GM19099 (cell line): ENCODE data around the gene ITGA5.
A peak's percentile ranks its signal among the peaks of the same experiment; 100 is the strongest.

ENCODE experiments used
- POLR2A ChIP-seq: IDR thresholded peaks from 3 replicates; pipeline ENCODE4 v1.6.1; 2011; ENCODE audit warnings: low read depth; ENCODE audit not compliant: insufficient read length; ENCODE audit errors: extremely low read depth

Gene ITGA5

DNA sequence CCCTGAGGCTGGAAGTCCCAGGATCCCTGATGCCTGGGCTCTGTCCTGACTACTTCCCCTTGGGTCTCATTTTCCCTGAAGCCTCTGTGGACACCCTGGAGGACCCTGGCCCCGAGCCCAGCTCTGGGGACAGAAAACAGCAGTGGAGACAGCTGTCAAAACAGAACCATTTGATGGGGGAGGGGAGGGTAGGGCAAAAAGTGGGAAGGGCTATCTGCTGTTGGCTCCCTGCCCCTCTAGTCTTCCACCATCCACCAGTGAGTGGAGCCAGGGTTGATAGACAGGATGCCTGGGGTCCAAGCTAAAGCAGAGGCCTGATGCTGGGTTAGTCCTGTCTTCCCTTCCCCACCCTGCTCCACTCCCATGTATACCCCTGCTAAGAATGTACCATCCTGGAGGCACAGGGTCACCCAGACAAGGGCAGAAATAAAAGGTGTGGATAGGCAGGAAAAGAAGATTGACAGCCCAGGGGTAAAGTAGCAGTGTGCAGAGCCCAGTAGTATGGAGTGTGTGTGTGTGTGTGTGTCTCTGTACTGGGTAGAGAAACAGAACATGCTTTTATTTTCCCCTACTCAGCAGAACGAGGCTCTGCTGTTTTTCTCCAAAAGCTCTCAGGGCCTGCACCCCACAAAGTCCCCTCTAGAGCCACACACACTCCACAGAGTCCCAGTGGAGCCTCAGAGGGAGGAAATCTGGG is 44.4 kb downstream of the ITGA5 start:
- TF ChIP-seq POLR2A: no peak

DNA sequence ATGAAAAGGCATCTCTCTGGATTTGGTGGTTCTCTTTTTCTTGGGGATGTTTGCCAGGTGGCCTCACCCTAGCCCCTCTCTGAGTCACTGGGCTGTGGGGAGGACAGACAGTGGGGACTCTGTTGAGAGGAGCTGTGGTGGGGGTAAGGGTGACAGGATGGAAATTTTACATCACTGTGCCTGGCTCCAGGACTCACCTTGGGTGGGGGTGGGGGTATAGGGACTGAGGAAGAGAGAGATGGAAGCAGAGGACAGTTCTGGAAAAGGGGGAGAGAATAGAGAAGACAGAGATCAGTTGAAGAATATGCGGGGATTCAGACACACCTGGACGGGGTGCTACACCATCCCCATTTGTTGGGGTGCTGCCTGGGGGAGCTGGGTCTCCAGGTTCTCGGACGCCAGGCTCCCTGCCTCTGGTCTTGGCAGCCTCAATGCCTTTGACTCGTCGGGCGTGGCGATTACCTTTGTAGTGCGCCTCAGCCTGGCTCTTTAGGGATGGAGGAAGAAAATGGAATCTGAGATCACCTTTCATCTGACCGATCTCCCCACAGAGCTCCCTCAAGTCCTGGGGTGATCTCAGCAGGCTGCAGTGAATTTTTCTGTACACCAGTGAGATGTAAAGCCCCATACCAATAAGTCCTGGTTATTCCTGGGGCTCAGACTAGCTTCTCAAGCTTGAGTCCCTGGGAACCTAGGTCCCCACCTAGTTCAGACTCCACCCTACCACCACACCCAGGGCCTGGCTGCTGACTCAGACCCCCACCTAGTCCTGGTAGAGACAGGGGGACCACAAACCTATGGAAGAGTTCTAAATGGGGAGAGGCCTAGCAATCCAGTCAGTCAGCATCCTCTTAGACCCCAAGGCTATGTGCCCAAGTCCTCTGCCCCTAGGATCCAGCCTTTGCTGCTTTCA is 45.2 kb downstream of the ITGA5 start:
- TF ChIP-seq POLR2A: no peak

DNA sequence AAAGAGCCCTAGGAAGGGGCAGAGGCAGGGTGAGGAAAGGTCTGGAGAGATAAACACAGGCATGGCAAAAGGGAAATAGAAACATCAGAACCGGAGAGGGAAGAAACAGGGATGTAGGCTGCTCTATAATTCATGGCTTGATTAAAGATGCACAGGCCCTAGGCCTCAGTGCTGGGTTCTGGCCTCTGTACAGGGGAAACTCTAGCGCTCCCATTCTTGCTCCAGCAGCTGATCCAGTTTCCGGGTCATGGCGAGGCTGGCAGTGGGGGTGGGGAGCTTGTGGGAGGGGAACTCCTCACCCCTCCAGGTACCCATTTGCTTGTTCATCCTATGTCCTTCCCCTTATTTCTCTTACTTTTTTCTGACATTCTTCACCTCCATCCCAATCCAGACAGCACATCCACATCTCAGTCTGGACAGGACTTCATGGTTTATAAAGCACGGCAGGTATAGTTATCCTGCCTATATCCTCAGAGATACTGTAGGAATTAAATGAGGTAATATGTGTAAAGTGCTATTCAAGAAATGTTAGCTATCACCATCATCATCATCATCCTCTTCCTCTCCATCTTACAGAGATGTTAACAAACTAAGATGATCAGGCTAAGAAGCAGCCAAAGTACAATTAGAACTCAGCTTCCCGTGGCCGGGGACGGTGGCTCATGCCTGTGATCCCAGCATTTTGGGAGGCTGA is 46.8 kb downstream of the ITGA5 start:
- no peak for TF ChIP-seq POLR2A

DNA sequence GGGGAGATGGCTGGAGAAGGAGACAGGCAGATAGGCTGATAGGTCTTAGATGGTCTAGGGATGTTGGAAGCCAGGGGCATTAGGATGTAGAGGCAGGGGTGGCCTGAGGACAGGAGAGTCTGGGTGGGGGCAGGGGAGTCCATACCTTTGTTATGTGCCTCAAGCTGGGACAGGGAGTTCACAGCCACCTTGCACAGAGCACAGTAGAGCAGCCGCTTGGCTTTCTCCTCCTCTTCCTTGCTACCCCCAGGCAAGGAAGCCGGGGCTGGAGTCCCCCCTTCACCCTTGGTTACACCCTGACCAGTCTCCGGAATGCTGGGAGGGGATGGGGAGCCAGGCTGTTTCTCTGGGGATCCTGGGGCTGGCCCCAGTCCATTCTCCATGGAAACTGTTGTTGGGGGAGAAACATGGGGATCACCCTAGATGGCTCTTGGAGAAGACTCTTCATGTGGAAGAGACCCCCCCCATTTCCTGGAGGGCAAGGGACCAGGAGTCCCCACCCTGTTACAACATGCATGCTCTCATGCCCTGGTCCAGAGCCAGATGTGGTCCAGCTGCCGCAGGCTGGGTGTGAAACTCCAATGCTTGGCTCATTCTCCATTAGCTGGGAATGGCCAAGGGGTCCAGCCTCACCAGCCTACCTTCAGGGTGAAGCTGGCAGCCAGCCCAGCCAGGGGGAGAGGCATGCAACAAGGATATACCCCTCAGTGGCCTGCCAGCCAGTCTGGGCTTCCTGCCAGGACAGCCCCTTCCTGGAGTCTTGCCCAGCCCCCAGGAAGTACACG is 47.5 kb downstream of the ITGA5 start:
- TF ChIP-seq POLR2A: no peak

DNA sequence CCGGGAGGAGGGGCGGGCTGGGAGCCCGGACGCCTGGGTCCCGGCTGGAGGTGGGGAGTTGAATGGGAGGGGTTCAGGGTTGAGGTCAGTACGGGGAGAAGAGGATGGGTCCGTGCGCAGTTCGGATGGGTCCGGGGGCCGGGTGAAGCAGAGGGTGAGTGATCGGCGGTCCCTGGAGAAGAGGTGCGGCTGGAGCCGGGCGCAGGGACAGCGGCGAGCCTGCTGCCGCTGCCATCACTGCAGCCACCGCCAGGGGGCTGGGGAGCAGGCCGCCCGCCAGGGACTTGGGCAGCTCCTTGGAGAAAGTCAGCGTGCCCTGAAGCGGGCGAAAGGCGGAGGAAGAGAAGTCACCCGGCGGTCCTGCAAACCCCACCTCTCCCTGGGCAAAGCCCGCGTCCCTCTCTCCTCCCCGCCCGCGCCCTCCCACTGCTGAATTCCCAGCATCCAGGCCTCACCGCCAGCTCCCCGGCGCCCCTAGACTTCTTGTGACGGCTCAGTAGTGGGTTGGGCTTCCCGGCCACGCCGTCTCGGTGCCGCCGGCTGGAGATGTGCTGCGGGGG is 48.8 kb downstream of the ITGA5 start:
- TF ChIP-seq POLR2A: no peak

DNA sequence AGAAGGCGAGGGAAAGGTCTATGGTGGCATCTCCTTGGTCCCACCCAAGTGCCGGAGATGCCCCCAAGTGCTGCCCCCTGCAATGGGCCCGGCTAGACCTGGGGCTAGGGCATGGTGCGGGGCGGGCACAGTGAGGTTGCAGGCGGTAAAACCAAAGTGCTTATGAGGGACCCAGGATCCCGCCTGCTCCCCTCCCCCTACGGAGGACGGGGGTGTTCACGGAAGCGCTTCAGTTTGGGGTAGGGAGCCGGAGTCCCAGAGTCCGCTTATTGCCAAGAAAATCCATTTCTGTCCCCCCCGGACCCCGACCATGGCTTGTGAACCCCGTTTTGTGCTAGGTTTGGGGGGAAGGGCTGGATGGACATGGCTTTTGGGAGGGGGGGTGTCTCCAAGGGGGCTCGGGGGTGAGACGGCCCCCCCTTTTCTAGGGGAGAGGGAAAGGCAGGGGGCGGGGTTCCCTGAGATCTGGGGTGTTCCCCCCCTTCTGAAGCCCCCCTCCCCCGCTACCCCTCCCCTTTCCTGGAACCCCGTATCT is 49.4 kb downstream of the ITGA5 start:
- TF ChIP-seq POLR2A: no peak

DNA sequence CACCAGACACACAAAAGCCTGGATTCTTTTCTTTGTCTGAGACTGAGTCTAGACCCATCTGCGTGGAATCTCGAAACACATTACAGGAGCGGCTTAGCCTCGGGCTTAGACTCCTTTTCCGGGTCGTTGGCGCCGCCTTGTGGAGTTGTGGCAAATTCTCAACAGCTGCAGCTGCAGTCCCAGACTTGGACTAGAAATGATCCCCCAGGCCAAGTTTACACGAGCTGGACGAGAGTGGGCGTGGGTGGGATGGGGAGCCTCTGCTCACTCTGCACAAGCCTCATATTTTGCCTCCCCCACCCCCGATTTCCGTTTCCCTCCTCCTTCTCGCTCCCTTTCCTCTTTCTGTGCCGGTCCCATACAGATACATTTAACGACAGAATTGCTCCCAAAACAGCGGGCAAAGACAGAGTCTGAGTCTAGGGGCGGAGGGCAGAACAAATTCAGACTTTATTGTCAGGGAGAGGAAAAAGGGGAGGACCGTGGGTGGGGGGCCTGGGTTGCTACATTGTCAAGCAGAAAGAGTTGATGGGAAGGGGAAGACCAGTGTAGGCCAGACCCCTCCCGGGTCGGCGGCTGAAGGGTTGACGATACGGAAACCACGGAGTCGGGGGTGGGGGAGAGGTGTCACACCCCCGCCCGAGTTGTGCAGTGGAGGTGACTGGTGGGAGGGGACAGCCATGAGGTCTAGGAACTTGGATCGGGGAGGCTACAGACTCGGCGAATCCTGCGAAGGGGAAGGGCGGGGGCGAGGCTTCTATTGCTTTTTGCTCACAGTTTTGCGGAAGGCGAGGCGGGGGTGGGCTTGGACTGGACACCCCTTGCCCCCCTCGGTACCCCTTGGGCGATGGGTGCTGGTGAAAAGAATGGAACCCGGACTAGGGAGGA is 50.1 kb downstream of the ITGA5 start:
- TF ChIP-seq POLR2A: peak; percentile 30

DNA sequence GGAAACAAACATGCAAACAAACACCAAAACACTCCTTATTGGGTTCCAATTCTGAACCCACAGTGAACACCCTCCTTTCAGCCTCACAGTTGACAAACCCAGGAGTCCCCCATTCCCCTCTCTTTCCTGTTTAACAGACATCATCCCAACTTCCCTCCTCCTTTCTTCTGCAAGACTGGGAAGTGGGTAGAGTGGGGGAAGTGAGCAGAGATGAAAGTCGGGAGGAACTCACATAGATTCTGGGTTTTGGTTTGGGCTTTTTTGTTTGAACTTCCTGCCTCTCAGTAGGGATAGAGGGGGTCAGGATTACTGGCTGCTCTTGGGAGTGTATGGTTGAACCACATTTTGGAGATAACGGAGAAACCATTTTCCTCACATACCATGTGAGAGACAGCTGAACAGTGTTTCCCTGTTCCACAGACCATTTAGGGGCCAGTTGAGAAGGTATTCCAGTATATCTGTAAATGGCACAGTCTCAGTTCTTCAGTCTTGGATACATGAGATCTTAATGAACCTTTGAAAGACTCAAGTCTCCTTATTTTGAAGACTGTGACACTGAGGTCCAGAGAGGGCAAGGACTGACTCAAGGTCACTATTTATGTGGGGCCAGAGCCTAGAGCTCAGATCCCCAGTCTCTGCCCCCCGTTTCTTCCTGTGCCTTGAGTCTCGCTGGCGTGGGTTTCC is 50.9 kb downstream of the ITGA5 start:
- TF ChIP-seq POLR2A: no peak

DNA sequence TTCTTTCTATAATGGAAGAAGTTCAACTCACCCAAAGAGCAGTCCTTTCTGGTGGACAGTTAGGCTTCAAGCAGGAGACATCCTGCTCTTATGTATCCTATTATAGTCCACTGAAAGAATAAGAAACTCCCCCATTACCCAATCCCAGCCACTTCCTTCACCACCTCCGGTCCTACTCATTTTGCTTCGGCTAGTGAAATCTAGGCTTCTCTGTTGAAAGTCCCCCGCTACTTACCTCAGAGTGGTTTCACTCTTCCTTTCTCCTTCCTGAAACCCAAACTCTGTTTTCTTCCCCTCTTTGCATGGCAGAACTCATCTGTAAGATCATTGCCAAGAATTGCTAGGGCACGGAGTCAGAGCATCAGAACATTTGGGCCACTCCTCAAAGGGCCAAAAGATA is 54.7 kb downstream of the ITGA5 start, which contains the start of gene GPR84:
Gene GPR84 (minus strand): TSS at position 74 of the 400 bp plus-strand sequence. CDS start 635 bp downstream, outside the sequence.
- TF ChIP-seq POLR2A: no peak

DNA sequence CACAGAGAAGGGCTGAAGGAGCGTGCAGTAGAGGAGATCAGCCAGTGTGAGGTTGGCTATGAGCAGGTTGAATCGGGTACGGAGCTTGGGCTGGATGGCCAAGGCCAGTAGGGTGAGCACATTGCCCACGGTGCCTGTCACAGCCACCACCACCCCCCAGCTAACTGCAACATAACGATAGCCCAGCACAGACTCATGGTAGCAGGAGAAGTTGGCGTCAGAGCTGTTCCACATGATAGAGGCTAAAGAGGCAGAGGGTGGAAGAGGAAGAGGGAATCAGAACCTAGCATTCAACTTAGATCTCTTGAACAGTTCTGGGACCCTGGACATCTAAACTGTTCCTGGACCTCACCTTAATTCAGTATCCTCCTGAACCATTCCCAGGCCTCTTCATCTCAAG is 55.4 kb downstream of the ITGA5 start:
- TF ChIP-seq POLR2A: no peak

DNA sequence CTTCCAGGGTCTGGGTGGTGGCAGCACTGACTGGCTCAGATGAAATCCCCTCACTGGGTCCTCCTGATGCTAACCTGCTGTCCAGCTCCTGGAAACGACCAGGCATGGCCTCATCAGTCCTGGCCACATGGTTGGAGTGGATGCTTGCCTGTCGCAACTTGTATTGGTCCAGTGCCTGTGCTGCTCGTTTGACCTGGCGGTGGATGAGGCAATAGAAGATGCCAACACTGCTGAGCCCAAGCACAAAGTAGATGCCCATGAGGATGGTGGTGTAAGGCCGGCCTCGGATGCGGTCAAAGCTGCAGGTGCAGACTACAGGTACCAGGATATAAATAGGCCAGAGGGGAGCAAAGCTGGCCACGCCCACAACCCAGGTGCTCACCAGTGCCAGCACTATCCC is 56.0 kb downstream of the ITGA5 start:
- no peak for TF ChIP-seq POLR2A

DNA sequence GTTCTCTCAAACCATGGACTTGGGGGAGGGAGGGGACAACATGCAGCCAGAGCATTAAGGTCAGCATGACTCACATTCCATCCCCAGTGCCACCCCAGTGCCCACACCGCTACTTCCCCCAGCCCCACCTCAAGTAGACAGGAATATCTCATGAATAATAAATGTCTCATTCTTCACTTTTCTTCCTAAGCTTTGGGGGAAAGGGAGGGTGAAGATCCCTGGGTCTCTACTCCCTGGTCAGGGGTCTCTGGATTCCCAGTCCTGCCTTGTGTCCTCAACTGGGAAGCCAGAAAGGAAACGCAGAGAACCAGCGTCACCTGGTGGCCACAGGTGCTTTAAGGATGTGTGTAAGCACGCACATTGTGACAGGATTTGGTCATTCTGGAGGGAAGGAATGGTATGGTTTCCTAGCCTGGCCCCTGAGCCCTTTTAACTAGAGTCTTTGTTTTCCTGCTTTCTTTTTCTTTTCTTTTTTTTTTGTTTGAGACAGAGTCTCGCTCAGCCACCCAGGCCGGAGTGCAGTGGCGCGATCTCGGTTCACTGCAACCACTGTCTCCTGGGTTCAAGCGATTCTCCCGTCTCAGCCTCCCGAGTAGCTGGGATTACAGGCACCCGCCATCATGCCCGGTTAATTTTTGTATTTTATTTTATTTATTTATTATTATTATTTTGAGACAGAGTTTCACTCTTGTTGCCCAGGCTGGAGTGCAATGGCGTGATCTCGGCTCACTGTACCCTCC is 58.2 kb downstream of the ITGA5 start:
- no peak for TF ChIP-seq POLR2A
